WERI-Rb-1 (cell line): ENCODE data around the gene CDH10.

Experiments used
- DNase-seq: peaks from one replicate; pipeline ENCODE4 v3.0.0-alpha.2; 2020
- H3K27ac ChIP-seq: fragments of 250-450 bp; sonication (Bioruptor Pico); 2 replicates; pipeline ENCODE4 v1.5.1; 2020; ENCODE audit warnings: mild to moderate bottlenecking, moderate library complexity
- H3K27me3 ChIP-seq: fragments of 250-450 bp; sonication (Bioruptor Pico); 2 replicates; pipeline ENCODE4 v1.5.1; 2021; ENCODE audit warnings: mild to moderate bottlenecking, low read depth, moderate library complexity; ENCODE audit not compliant: insufficient read depth, severe bottlenecking
- H3K36me3 ChIP-seq: fragments of 250-450 bp; sonication (Bioruptor Pico); 2 replicates; pipeline ENCODE4 v1.5.1; 2020; ENCODE audit warnings: mild to moderate bottlenecking, moderate library complexity
- H3K4me3 ChIP-seq: 2 replicates; pipeline ENCODE4 v1.5.1; 2011; ENCODE audit warnings: low read depth, mild to moderate bottlenecking, control low read depth, low read length
- H3K9me3 ChIP-seq: fragments of 250-450 bp; sonication (Bioruptor Pico); 2 replicates; pipeline ENCODE4 v1.5.1; 2021; ENCODE audit warnings: mild to moderate bottlenecking, moderate library complexity; ENCODE audit not compliant: severe bottlenecking
- TF ChIP-seq, protein P1 (sequence below): IDR thresholded peaks from 2 replicates; pipeline ENCODE4 v1.5.1; 2011; ENCODE audit warnings: low read depth, mild to moderate bottlenecking, control low read depth, inconsistent platforms, low read length

The CDH10 gene

DNA sequence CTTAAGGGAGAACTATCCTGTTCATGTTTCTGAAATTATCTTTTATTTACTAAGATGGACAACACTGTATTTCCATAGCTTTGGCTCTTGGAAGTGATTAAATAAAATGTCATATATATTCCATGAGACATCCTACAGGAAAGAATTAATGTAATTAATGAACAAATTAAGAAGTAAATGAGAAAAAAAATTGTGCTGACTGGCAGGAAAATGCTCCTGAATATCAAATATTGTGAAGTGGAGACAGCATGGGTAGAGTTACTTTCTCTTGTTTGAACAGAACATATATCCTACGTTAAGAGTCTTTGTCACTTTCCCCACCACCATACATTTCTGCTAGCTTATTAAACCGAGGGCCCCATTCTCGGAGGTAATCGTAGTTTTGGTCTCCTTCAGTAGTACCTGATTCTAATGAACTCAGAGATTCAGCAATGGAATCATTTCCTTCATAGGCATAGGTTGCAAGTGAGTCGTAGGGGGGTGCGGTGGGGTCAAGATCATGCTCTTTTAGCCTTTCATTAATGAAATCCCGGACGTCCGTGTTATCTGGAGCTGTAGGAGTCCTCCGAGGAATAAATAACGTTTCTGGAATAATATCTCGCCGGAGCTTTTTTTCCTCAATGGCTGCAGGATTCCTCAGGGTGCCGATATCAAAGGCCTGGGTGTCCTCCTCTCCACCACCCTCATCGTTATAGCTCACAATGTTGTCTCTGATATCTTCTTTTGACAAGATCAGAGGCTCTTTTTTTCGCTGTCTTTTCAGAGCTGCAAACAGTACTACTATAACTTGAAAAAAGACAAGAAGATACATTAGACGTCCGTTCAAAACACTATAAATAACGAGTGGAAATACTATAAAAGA, 157.2 kb downstream of the CDH10 start:
- H3K36me3 ChIP-seq: no peaks in the 10 kb centered on the region
- TF ChIP-seq, protein P1, sequence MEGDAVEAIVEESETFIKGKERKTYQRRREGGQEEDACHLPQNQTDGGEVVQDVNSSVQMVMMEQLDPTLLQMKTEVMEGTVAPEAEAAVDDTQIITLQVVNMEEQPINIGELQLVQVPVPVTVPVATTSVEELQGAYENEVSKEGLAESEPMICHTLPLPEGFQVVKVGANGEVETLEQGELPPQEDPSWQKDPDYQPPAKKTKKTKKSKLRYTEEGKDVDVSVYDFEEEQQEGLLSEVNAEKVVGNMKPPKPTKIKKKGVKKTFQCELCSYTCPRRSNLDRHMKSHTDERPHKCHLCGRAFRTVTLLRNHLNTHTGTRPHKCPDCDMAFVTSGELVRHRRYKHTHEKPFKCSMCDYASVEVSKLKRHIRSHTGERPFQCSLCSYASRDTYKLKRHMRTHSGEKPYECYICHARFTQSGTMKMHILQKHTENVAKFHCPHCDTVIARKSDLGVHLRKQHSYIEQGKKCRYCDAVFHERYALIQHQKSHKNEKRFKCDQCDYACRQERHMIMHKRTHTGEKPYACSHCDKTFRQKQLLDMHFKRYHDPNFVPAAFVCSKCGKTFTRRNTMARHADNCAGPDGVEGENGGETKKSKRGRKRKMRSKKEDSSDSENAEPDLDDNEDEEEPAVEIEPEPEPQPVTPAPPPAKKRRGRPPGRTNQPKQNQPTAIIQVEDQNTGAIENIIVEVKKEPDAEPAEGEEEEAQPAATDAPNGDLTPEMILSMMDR: no peak
- DNase-seq: no peak
- H3K9me3 ChIP-seq: no peaks in the 10 kb centered on the region
- H3K4me3 ChIP-seq: no peak overlapping the region
- H3K27ac ChIP-seq: no peak overlapping the region
- no peaks in the 10 kb centered on the region for H3K27me3 ChIP-seq

- Histone ChIP-seq H3K4me3 (no peak overlapping the region), H3K9me3 (no peaks in the 10 kb centered on the region), H3K27ac (no peak overlapping the region), H3K27me3 (no peaks in the 10 kb centered on the region), H3K36me3 (no peaks in the 10 kb centered on the region)
- DNase-seq: no peak
- TF ChIP-seq, protein P1: no peak
Observed at GRCh38 chr5:24480952-24481351, 163.8 kb downstream of the CDH10 start.

DNA sequence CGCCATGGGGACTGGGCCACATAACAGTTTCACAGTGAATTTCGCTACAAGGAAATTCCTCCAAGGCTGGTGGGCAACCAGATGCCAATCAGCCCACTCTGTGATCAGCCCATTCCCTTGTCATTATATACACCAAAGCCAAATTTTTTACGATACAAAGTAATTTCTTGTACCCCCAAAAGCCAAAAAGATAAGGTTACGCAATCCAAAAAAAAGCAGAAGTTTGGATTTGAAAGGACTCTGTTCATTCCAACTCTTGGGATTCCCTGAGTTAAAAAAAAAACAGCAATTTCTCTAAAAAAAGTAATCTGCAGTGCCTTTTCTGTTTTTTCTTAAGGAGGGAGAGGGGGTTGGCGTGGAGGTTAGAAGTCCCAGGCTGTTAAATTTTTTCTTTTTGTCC, 166.8 kb downstream of the CDH10 start:
- Histone ChIP-seq H3K4me3 (no peak overlapping the region), H3K27me3 (no peaks in the 10 kb centered on the region), H3K27ac (no peak overlapping the region), H3K36me3 (no peaks in the 10 kb centered on the region), H3K9me3 (no peaks in the 10 kb centered on the region)
- DNase-seq: no peak
- TF ChIP-seq, protein P1: no peak

- H3K4me3 ChIP-seq: no peak overlapping the region
Observed at GRCh38 chr5:24475101-24475500, 169.7 kb downstream of the CDH10 start.

GRCh38 chr5:24474685-24475084, 170.1 kb downstream of the CDH10 start:
- no peaks in the 10 kb centered on the region for H3K27me3 ChIP-seq
- H3K27ac ChIP-seq: no peak overlapping the region
- DNase-seq: no peak
- H3K36me3 ChIP-seq: no peaks in the 10 kb centered on the region
- no peak overlapping the region for H3K4me3 ChIP-seq
- no peaks in the 10 kb centered on the region for H3K9me3 ChIP-seq
- TF ChIP-seq, protein P1: no peak

More at GRCh38 chr5:24475101-24475500, 169.7 kb downstream of the CDH10 start:
- Histone ChIP-seq H3K9me3 (no peaks in the 10 kb centered on the region), H3K27me3 (no peaks in the 10 kb centered on the region), H3K27ac (no peak overlapping the region), H3K36me3 (no peaks in the 10 kb centered on the region)
- TF ChIP-seq, protein P1: no peak
- DNase-seq: no peak
